HepG2 (cell line): ENCODE measurements around the gene PIP4K2B. TPM values are rescaled to one million over a fixed set of nuclear protein-coding genes. Genes with fewer than 3 reads are reported as not detected.

Experiments used
- AGO1 ChIP-seq: fragments of 200-400 bp; formaldehyde crosslinking; IDR thresholded peaks from 2 replicates; pipeline ENCODE4 v1.6.1; 2017; ENCODE audit warnings: mild to moderate bottlenecking, low read depth, low read length, moderate library complexity; ENCODE audit not compliant: poor library complexity, severe bottlenecking
- ATF7-NPFF ChIP-seq: sonication (generic); formaldehyde crosslinking; IDR thresholded peaks from 2 replicates; pipeline ENCODE4 v1.8.1; 2023; ENCODE audit warnings: mild to moderate bottlenecking, low read depth, missing genetic modification reagents, moderate library complexity
- BORCS8-MEF2B ChIP-seq: sonication (generic); formaldehyde crosslinking; IDR thresholded peaks from 2 replicates; pipeline ENCODE4 v1.8.0; 2022; ENCODE audit warnings: mild to moderate bottlenecking, missing genetic modification reagents
- BRF2 ChIP-seq: sonication (generic); formaldehyde crosslinking; IDR thresholded peaks from 2 replicates; pipeline ENCODE4 v1.8.1; 2022; ENCODE audit warnings: mild to moderate bottlenecking, missing genetic modification reagents
- CBX5 ChIP-seq: sonication (generic); formaldehyde crosslinking; IDR thresholded peaks from 2 replicates; pipeline ENCODE4 v1.4.0; 2020; ENCODE audit warnings: missing genetic modification reagents, borderline replicate concordance
- FOSL1 ChIP-seq: sonication (generic); formaldehyde crosslinking; IDR thresholded peaks from 2 replicates; pipeline ENCODE4 v1.9.0; 2021; ENCODE audit warnings: missing genetic modification reagents, borderline replicate concordance
- FOXC1 ChIP-seq: sonication (generic); formaldehyde crosslinking; IDR thresholded peaks from 2 replicates; pipeline ENCODE4 v1.8.0; 2022; ENCODE audit warnings: mild to moderate bottlenecking, missing genetic modification reagents, borderline replicate concordance
- GABPA ChIP-seq, 2 experiments: IDR thresholded peaks; 2 replicates each; pipeline ENCODE4 v1.6.1; 2011 to 2016; ENCODE audit warnings: low read depth in 2 of 2, low read length in 1 of 2, missing biosample characterization in 1 of 2, missing genetic modification characterization in 1 of 2
- HCFC1 ChIP-seq: fragments of 150-350 bp; IDR thresholded peaks from 2 replicates; pipeline ENCODE4 v1.6.1; 2014; ENCODE audit warnings: low read depth, low read length
- HOXA3 ChIP-seq: sonication (generic); formaldehyde crosslinking; IDR thresholded peaks from 2 replicates; pipeline ENCODE4 v1.5.0; 2020; ENCODE audit warnings: missing genetic modification reagents
- KLF11 ChIP-seq: IDR thresholded peaks from 2 replicates; pipeline ENCODE4 v1.6.1; 2016; ENCODE audit warnings: missing compliant biosample characterization
- LCORL ChIP-seq, 2 experiments: fragments of 450-650 bp in 1 of 2; sonication (generic) in 1 of 2; formaldehyde crosslinking in 1 of 2; IDR thresholded peaks; 2 replicates each; pipeline versions ENCODE4 v1.5.0 to v1.6.1; 2017 to 2020; ENCODE audit warnings: antibody characterized with exemption in 1 of 2, missing genetic modification reagents in 1 of 2
- MTA1 ChIP-seq: sonication (generic); formaldehyde crosslinking; IDR thresholded peaks from 2 replicates; pipeline ENCODE4 v1.4.0; 2020; ENCODE audit warnings: missing genetic modification reagents, mild to moderate bottlenecking, borderline replicate concordance
- SETDB1 ChIP-seq: sonication (generic); formaldehyde crosslinking; IDR thresholded peaks from 2 replicates; pipeline ENCODE4 v1.5.1; 2020; ENCODE audit warnings: missing genetic modification reagents, mild to moderate bottlenecking, borderline replicate concordance
- TBX2 ChIP-seq: sonication (generic); formaldehyde crosslinking; IDR thresholded peaks from 2 replicates; pipeline ENCODE4 v1.5.0; 2020; ENCODE audit warnings: missing genetic modification reagents, mild to moderate bottlenecking, borderline replicate concordance
- ZBTB20 ChIP-seq: sonication (generic); formaldehyde crosslinking; IDR thresholded peaks from 2 replicates; pipeline ENCODE4 v1.8.1; 2023; ENCODE audit warnings: missing genetic modification reagents, low read depth, mild to moderate bottlenecking, borderline replicate concordance
- ZBTB39 ChIP-seq: sonication (generic); formaldehyde crosslinking; IDR thresholded peaks from 2 replicates; pipeline ENCODE4 v1.5.0; 2020; ENCODE audit warnings: missing genetic modification reagents
- ZNF296 ChIP-seq: sonication (generic); formaldehyde crosslinking; conservative IDR thresholded peaks from 2 replicates; pipeline ENCODE4 v1.5.0; 2020; ENCODE audit warnings: mild to moderate bottlenecking, missing genetic modification reagents
- ZNF331 ChIP-seq: sonication (generic); formaldehyde crosslinking; IDR thresholded peaks from 2 replicates; pipeline ENCODE4 v1.4.0; 2020; ENCODE audit warnings: missing genetic modification reagents
- ZNF383 ChIP-seq: sonication (generic); formaldehyde crosslinking; IDR thresholded peaks from 2 replicates; pipeline ENCODE4 v1.4.0; 2020; ENCODE audit warnings: missing genetic modification reagents, mild to moderate bottlenecking, borderline replicate concordance
- ZNF441 ChIP-seq: sonication (generic); formaldehyde crosslinking; IDR thresholded peaks from 2 replicates; pipeline ENCODE4 v1.7.0; 2021; ENCODE audit warnings: missing genetic modification reagents, borderline replicate concordance
- ZNF614 ChIP-seq: IDR thresholded peaks from 2 replicates; pipeline ENCODE4 v1.6.1; 2018; ENCODE audit warnings: missing biosample characterization, missing genetic modification reagents, inconsistent platforms, borderline replicate concordance
- ZNF704 ChIP-seq: sonication (generic); formaldehyde crosslinking; IDR thresholded peaks from 2 replicates; pipeline ENCODE4 v1.8.1; 2023; ENCODE audit warnings: mild to moderate bottlenecking, inconsistent platforms, moderate library complexity, missing genetic modification reagents, borderline replicate concordance
- ZNF883 ChIP-seq: sonication (generic); formaldehyde crosslinking; IDR thresholded peaks from 2 replicates; pipeline ENCODE4 v1.5.1; 2020; ENCODE audit warnings: mild to moderate bottlenecking, missing genetic modification reagents; ENCODE audit errors: not compliant biosample characterization
- ZSCAN22 ChIP-seq: sonication (generic); formaldehyde crosslinking; IDR thresholded peaks from 2 replicates; pipeline ENCODE4 v1.4.0; 2020; ENCODE audit warnings: mild to moderate bottlenecking, missing genetic modification reagents
- polyA plus RNA-seq, 8 experiments: library from polyadenylated mRNA; depleted of rRNA in 3 of 8; stranded (reverse) in 7 of 8; unstranded in 1 of 8; fragments of >200 nt; fragmentation: Illumina TruSeq in 4 of 8; extraction: Trizol in 4 of 8; gene quantifications; 2 replicates each; pipeline versions ENCODE4 v1.2.1 to v1.2.3, GENCODE V29; 2011 to 2016; ENCODE audit warnings: low read depth in 4 of 8, missing spikeins in 1 of 8, mixed read lengths in 1 of 8; ENCODE audit not compliant: insufficient read depth in 1 of 8
- total RNA-seq, 5 experiments: library from RNA; depleted of rRNA; stranded (reverse); fragments of >200 nt; fragmentation: Illumina TruSeq; extraction: Trizol; gene quantifications; 2 replicates each; pipeline ENCODE4 v1.2.3, GENCODE V29; 2016; ENCODE audit warnings: low read depth in 1 of 5

PIP4K2B gene
- total and polyA plus RNA-seq, 2 of the 13 experiments (the other 11 are each of a cell fraction or from before 2014, with no cell fraction given): 20.4 to 54.0 TPM

- TF ChIP-seq ZSCAN22 (0 out of 2 replicates have a peak, but pooled peaks have one; percentile 65), ZBTB39 (no peak), TBX2 (CRISPR knock-in tag) (no peak), KLF11 (CRISPR knock-in tag) (peak; percentile 86; the same call in 1 of the 2 replicates), BORCS8-MEF2B (CRISPR knock-in tag) (peak; percentile 85; the same call in 1 of the 2 replicates), SETDB1 (CRISPR knock-in tag) (no peak), AGO1 (peak; percentile 68), ZNF296 (CRISPR knock-in tag) (peak; percentile 48; the same call in 1 of the 2 replicates), FOSL1 (CRISPR knock-in tag) (no peak), ZNF614 (CRISPR knock-in tag) (peak; percentile 65), ZNF704 (CRISPR knock-in tag) (0 out of 2 replicates have a peak, but pooled peaks have one; percentile 47), BRF2 (CRISPR knock-in tag) (no peak; the same call in 1 of the 2 replicates), ZNF441 (peak; percentile 24; the same call in 1 of the 2 replicates), HCFC1 (no peak; the same call in 1 of the 2 replicates), LCORL (IDR thresholded peaks at IDR 0.05) (no peak), LCORL (CRISPR knock-in tag; IDR thresholded peaks at IDR 0.05) (peak; percentile 55), ZNF883 (CRISPR knock-in tag) (peak; percentile 61), MTA1 (CRISPR knock-in tag) (peak; percentile 53; the same call in 1 of the 2 replicates), HOXA3 (CRISPR knock-in tag) (peak; percentile 80), GABPA (IDR thresholded peaks at IDR 0.05; ENCODE audit: low read depth, low read length) (0 out of 2 replicates have a peak, but pooled peaks have one; percentile 21), GABPA (CRISPR knock-in tag; IDR thresholded peaks at IDR 0.05; ENCODE audit: low read depth) (no peak), FOXC1 (CRISPR knock-in tag) (peak; percentile 73; the same call in 1 of the 2 replicates), CBX5 (no peak; the same call in 1 of the 2 replicates), ATF7-NPFF (CRISPR knock-in tag) (peak; percentile 74), ZNF331 (peak; percentile 89; the same call in 1 of the 2 replicates), ZNF383 (CRISPR knock-in tag) (peak; percentile 23; the same call in 1 of the 2 replicates), ZBTB20 (CRISPR knock-in tag) (peak; percentile 20; the same call in 1 of the 2 replicates)
Observed at GRCh38 chr17:38751808-38752307, 47.5 kb downstream of the PIP4K2B start (continued).
